MM.1S (cell line): ENCODE data around the gene CKS2.

Experiments used
- DNase-seq: peaks from one replicate; pipeline ENCODE4 v3.0.0-alpha.2; 2015
- H2AFZ ChIP-seq: fragments of 300-600 bp; sonication (generic); 2 replicates; pipeline ENCODE4 v1.6.0; 2016; ENCODE audit warnings: antibody characterized with exemption, low read length
- H3F3A ChIP-seq: fragments of 300-600 bp; sonication (generic); 2 replicates; pipeline ENCODE4 v1.6.1; 2016; ENCODE audit warnings: mild to moderate bottlenecking, antibody characterized with exemption, low read length, moderate library complexity, mixed read lengths; ENCODE audit not compliant: insufficient read depth
- H3K27ac ChIP-seq: fragments of 300-600 bp; sonication (generic); 2 replicates; pipeline ENCODE4 v1.5.1; 2016; ENCODE audit warnings: mild to moderate bottlenecking, low read length
- H3K27me3 ChIP-seq: fragments of 300-600 bp; sonication (generic); replicated peaks from 2 replicates; pipeline ENCODE4 v1.6.0; 2016; ENCODE audit warnings: low read length; ENCODE audit not compliant: insufficient read depth
- H3K36me3 ChIP-seq: fragments of 300-600 bp; sonication (generic); replicated peaks from 2 replicates; pipeline ENCODE4 v1.6.1; 2016; ENCODE audit warnings: mild to moderate bottlenecking, low read length, mixed read lengths; ENCODE audit not compliant: insufficient read depth
- H3K4me1 ChIP-seq: fragments of 300-600 bp; sonication (generic); 2 replicates; pipeline ENCODE4 v1.6.1; 2016; ENCODE audit warnings: low read length, mixed read lengths
- H3K4me2 ChIP-seq: fragments of 300-600 bp; sonication (generic); 2 replicates; pipeline ENCODE4 v1.6.0; 2016; ENCODE audit warnings: low read depth, low read length
- H3K4me3 ChIP-seq: fragments of 300-600 bp; sonication (generic); 2 replicates; pipeline ENCODE4 v1.5.1; 2016; ENCODE audit warnings: low read length, mixed read lengths
- H3K79me2 ChIP-seq: fragments of 300-600 bp; sonication (generic); 2 replicates; pipeline ENCODE4 v1.6.1; 2016; ENCODE audit warnings: mixed run types, low read length, mixed read lengths
- H3K9ac ChIP-seq: fragments of 300-600 bp; sonication (generic); 2 replicates; pipeline ENCODE4 v1.6.1; 2016; ENCODE audit warnings: low read length, mixed read lengths
- H3K9me2 ChIP-seq: fragments of 300-600 bp; sonication (generic); replicated peaks from 2 replicates; pipeline ENCODE4 v1.6.1; 2016; ENCODE audit warnings: mild to moderate bottlenecking, low read length, mixed read lengths; ENCODE audit not compliant: insufficient read depth
- H3K9me3 ChIP-seq: fragments of 300-600 bp; sonication (generic); replicated peaks from 2 replicates; pipeline ENCODE4 v1.6.1; 2016; ENCODE audit warnings: mild to moderate bottlenecking, low read length, mixed read lengths; ENCODE audit not compliant: insufficient read depth
- H4K20me1 ChIP-seq: fragments of 300-600 bp; sonication (generic); 2 replicates; pipeline ENCODE4 v1.6.1; 2016; ENCODE audit warnings: mild to moderate bottlenecking, low read length, moderate library complexity, mixed read lengths; ENCODE audit not compliant: insufficient read depth
- CTCF ChIP-seq: fragments of 300-600 bp; sonication (generic); IDR thresholded peaks from 2 replicates; pipeline ENCODE4 v1.5.1; 2016; ENCODE audit warnings: antibody characterized with exemption, low read length, mixed read lengths
- EZH2 ChIP-seq: fragments of 300-600 bp; sonication (generic); optimal IDR thresholded peaks from 2 replicates; pipeline ENCODE3; 2017; ENCODE audit warnings: low read depth, mild to moderate bottlenecking, antibody characterized with exemption, low read length, mixed read lengths
- EZH2phosphoT487 ChIP-seq: fragments of 300-600 bp; sonication (generic); IDR thresholded peaks from 2 replicates; pipeline ENCODE4 v1.6.1; 2018; ENCODE audit warnings: antibody characterized with exemption, low read length

Gene CKS2

GRCh38 chr9:89350988-89351557 lies 40.1 kb downstream of the CKS2 start:
- peaks cover 21% of the 10 kb centered on the region for H3K36me3 ChIP-seq

GRCh38 chr9:89351584-89352300 lies 40.7 kb downstream of the CKS2 start:
- peaks cover 20% of the 10 kb centered on the region for H3K4me1 ChIP-seq
- H3K36me3 ChIP-seq = peaks cover 21% of the 10 kb centered on the region
- TF ChIP-seq EZH2 (no peak), EZH2phosphoT487 (no peak), CTCF (no peak)
- H4K20me1 ChIP-seq = no peaks in the 10 kb centered on the region
- H3F3A ChIP-seq = no peaks in the 10 kb centered on the region
- peak overlapping the region; percentile 76 for H3K4me2 ChIP-seq
- H3K9me3 ChIP-seq = no peaks in the 10 kb centered on the region
- no peaks in the 10 kb centered on the region for H3K27me3 ChIP-seq
- peak overlapping the region; percentile 32; the same call in 1 of the 2 replicates for H3K27ac ChIP-seq
- H3K79me2 ChIP-seq = peaks cover 21% of the 10 kb centered on the region
- H2AFZ ChIP-seq = peak overlapping the region; percentile 36; the same call in 1 of the 2 replicates
- peak overlapping the region; percentile 40; the same call in 1 of the 2 replicates for H3K9ac ChIP-seq
- DNase-seq = no peak
- H3K9me2 ChIP-seq = no peaks in the 10 kb centered on the region
- peak overlapping the region; percentile 31; the same call in 1 of the 2 replicates for H3K4me3 ChIP-seq

More at GRCh38 chr9:89350988-89351557, 40.1 kb downstream of the CKS2 start:
- no peak overlapping the region for H2AFZ ChIP-seq
- H3K27ac ChIP-seq = no peak overlapping the region
- TF ChIP-seq EZH2phosphoT487 (no peak), EZH2 (no peak), CTCF (no peak)
- H3K79me2 ChIP-seq = peaks cover 21% of the 10 kb centered on the region
- H3K4me1 ChIP-seq = peaks cover 20% of the 10 kb centered on the region
- H3K4me3 ChIP-seq = no peak overlapping the region
- no peaks in the 10 kb centered on the region for H3K9me3 ChIP-seq
- no peaks in the 10 kb centered on the region for H3F3A ChIP-seq
- H3K9ac ChIP-seq = no peak overlapping the region
- no peaks in the 10 kb centered on the region for H3K27me3 ChIP-seq
- no peaks in the 10 kb centered on the region for H4K20me1 ChIP-seq
- H3K4me2 ChIP-seq = no peak overlapping the region
- no peaks in the 10 kb centered on the region for H3K9me2 ChIP-seq
- DNase-seq = no peak

GRCh38 chr9:89352451-89352850 lies 41.5 kb downstream of the CKS2 start:
- Histone ChIP-seq H3K9me3 (no peaks in the 10 kb centered on the region), H3K27ac (peak overlapping the region; percentile 32; the same call in 1 of the 2 replicates), H2AFZ (peak overlapping the region; percentile 36; the same call in 1 of the 2 replicates), H3K79me2 (peaks cover 21% of the 10 kb centered on the region), H3F3A (no peaks in the 10 kb centered on the region), H4K20me1 (no peaks in the 10 kb centered on the region), H3K27me3 (no peaks in the 10 kb centered on the region), H3K4me1 (peaks cover 20% of the 10 kb centered on the region), H3K9me2 (no peaks in the 10 kb centered on the region), H3K36me3 (peaks cover 21% of the 10 kb centered on the region), H3K9ac (peak overlapping the region; percentile 40; the same call in 1 of the 2 replicates), H3K4me2 (peak overlapping the region; percentile 76), H3K4me3 (peak overlapping the region; percentile 31; the same call in 1 of the 2 replicates)
- TF ChIP-seq EZH2phosphoT487 (no peak), EZH2 (no peak), CTCF (no peak)
- DNase-seq = peak; percentile 26
